CD4-positive, alpha-beta T cell (primary cell): ENCODE data around the gene E2F1. TPM values are rescaled to one million over a fixed set of nuclear protein-coding genes. Genes with fewer than 3 reads are reported as not detected.

Source experiments
- ATAC-seq: fragments of 200-7000 bp; cut with Tn5 transposase; one replicate; pipeline ENCODE4 v1.10.0; 2022; ENCODE audit warnings: mild to moderate bottlenecking; ENCODE audit not compliant: poor library complexity
- CTCF ChIA-PET: fragments of 350-600 bp; sonication (Branson Sonifier 250); formaldehyde crosslinking; loops from one replicate; lab custom pipeline; 2021; ENCODE audit warnings: antibody characterized with exemption, inconsistent platforms; lab: Charles Lee
- POLR2A ChIA-PET: fragments of 350-600 bp; sonication (Branson Sonifier 250); formaldehyde crosslinking; loops from one replicate; lab custom pipeline; 2021; ENCODE audit warnings: antibody characterized with exemption, inconsistent platforms; lab: Charles Lee
- DNase-seq, 14 experiments: peaks; one replicate each; pipeline ENCODE4 v3.0.0-alpha.2; 2013 to 2020; ENCODE audit warnings: mixed read lengths in 2 of 14
- H3K27ac ChIP-seq, 2 donors: one replicate each; pipeline versions ENCODE4 v1.5.1 to v1.7.0; 2013; ENCODE audit warnings: low read length in 2 of 2, low read depth in 1 of 2, mild to moderate bottlenecking in 1 of 2
- H3K27me3 ChIP-seq, 2 experiments: 1 replicate in 1 of 2; 2 replicates in 1 of 2; pipeline versions ENCODE4 v1.6.1 to v1.7.0; 2013; ENCODE audit warnings: low read length in 2 of 2, control low read depth in 1 of 2, mild to moderate bottlenecking in 1 of 2, moderate library complexity in 1 of 2; ENCODE audit not compliant: insufficient read depth in 2 of 2, control insufficient read depth in 1 of 2
- H3K36me3 ChIP-seq: one replicate; pipeline ENCODE4 v1.6.1; 2013; ENCODE audit warnings: low read length, control low read depth; ENCODE audit not compliant: insufficient read depth
- H3K4me1 ChIP-seq: one replicate; pipeline ENCODE4 v1.6.1; 2013; ENCODE audit warnings: low read length, control low read depth; ENCODE audit not compliant: insufficient read depth
- H3K4me3 ChIP-seq: one replicate; pipeline ENCODE4 v1.5.1; 2013; ENCODE audit warnings: mild to moderate bottlenecking, low read length, moderate library complexity
- H3K9me3 ChIP-seq, 2 experiments: 1 replicate in 1 of 2; 2 replicates in 1 of 2; pipeline versions ENCODE4 v1.6.1 to v1.7.0; 2013; ENCODE audit warnings: low read length in 2 of 2, mild to moderate bottlenecking in 2 of 2, control low read depth in 1 of 2, moderate library complexity in 1 of 2; ENCODE audit not compliant: control insufficient read depth in 1 of 2, insufficient read depth in 1 of 2
- H3K27ac Mint-ChIP-seq: one replicate; pipeline ENCODE4 v1.8.0; 2020; ENCODE audit warnings: mixed read lengths
- H3K27me3 Mint-ChIP-seq: one replicate; pipeline ENCODE4 v1.8.0; 2021; ENCODE audit warnings: mixed read lengths
- H3K36me3 Mint-ChIP-seq: one replicate; pipeline ENCODE4 v1.8.0; 2021; ENCODE audit warnings: low read depth, mixed read lengths
- H3K4me1 Mint-ChIP-seq: one replicate; pipeline ENCODE4 v1.8.0; 2021; ENCODE audit warnings: low read depth, mixed read lengths
- H3K4me3 Mint-ChIP-seq: one replicate; pipeline ENCODE4 v1.8.0; 2020; ENCODE audit warnings: mild to moderate bottlenecking, mixed read lengths
- H3K9me3 Mint-ChIP-seq: one replicate; pipeline ENCODE4 v1.8.0; 2020; ENCODE audit warnings: mixed read lengths
- CTCF ChIP-seq: fragments of 200-600 bp; IDR thresholded peaks from one replicate; pipeline ENCODE4 v1.8.0; 2022; ENCODE audit warnings: antibody characterized with exemption, mild to moderate bottlenecking
- intact Hi-C, 2 experiments: fragments of 100-400 bp; cut with DNase I in 1 of 2; cut with micrococcal nuclease in 1 of 2; formaldehyde crosslinking; loops; one replicate each; pipeline versions ENCODE4 v1.15.1 to v1.9.0; 2023 to 2025; cut with DNase I, micrococcal nuclease
- total RNA-seq, 174 experiments: library from RNA in 2 of 174; stranded (reverse) in 2 of 174; gene quantifications; one replicate each; pipeline ENCODE4 v1.2.3 and lab custom pipeline; 2021 to 2026

Gene E2F1
- total RNA-seq, 2 experiments from 2014 or later: 1.2 to 1.6 TPM

- no peak for DNase-seq
- Histone ChIP-seq H3K9me3 (no peaks in the 10 kb centered on the region), H3K4me1 (peaks cover 76% of the 10 kb centered on the region), H3K36me3 (no peaks in the 10 kb centered on the region), H3K4me3 (no peak overlapping the region), H3K27ac (no peak overlapping the region), H3K27me3 (no peaks in the 10 kb centered on the region)
- H3K4me1 Mint-ChIP-seq: peaks cover 55% of the 10 kb centered on the region
- H3K36me3 Mint-ChIP-seq: no peaks in the 10 kb centered on the region
- ChIA-PET CTCF (interaction anchor here (1.3 kb wide), 1 partner anchor 9 kb away, joined by 7 read pairs; no protein-coding TSS in a partner anchor), POLR2A (no interaction called here)
- TF ChIP-seq CTCF: no peak
- H3K27me3 Mint-ChIP-seq: no peaks in the 10 kb centered on the region
- H3K4me3 Mint-ChIP-seq: peak overlapping the region; percentile 54
- no peak for ATAC-seq
- H3K9me3 Mint-ChIP-seq: no peaks in the 10 kb centered on the region
- intact Hi-C loops: no loop called here
- peak overlapping the region; percentile 36 for H3K27ac Mint-ChIP-seq
These were observed 9.2 kb downstream of the E2F1 start for GRCh38 chr20:33676652-33677645.

- H3K4me1 Mint-ChIP-seq: peaks cover 50% of the 10 kb centered on the region
- no peak for ATAC-seq
- CTCF ChIA-PET: no interaction called here
- Histone ChIP-seq H3K4me1 (peaks cover 75% of the 10 kb centered on the region), H3K27ac (no peak overlapping the region), H3K4me3 (no peak overlapping the region), H3K36me3 (no peaks in the 10 kb centered on the region), H3K27me3 (no peaks in the 10 kb centered on the region), H3K9me3 (no peaks in the 10 kb centered on the region)
- H3K27ac Mint-ChIP-seq: no peak overlapping the region
- no peak for TF ChIP-seq CTCF
- H3K4me3 Mint-ChIP-seq: peak overlapping the region; percentile 42
- intact Hi-C loops: no loop called here
- no peaks in the 10 kb centered on the region for H3K9me3 Mint-ChIP-seq
- H3K36me3 Mint-ChIP-seq: no peaks in the 10 kb centered on the region
- no peaks in the 10 kb centered on the region for H3K27me3 Mint-ChIP-seq
- no peak for DNase-seq
- POLR2A ChIA-PET: interaction anchor here (1.5 kb wide), 1 partner anchor 44 kb away, joined by 6 read pairs; the partner anchor contains the start of gene PXMP4
These were observed 10.1 kb downstream of the E2F1 start for GRCh38 chr20:33676121-33676520.

- CTCF ChIA-PET: no interaction called here
- peak overlapping the region; percentile 88 for H3K4me3 Mint-ChIP-seq
- DNase-seq (no peak), ATAC-seq (no peak)
- H3K36me3 ChIP-seq: no peaks in the 10 kb centered on the region
- no peaks in the 10 kb centered on the region for H3K36me3 Mint-ChIP-seq
- no peak overlapping the region for H3K4me3 ChIP-seq
- H3K27ac Mint-ChIP-seq: peak overlapping the region; percentile 40
- H3K4me1 ChIP-seq: peaks cover 69% of the 10 kb centered on the region
- peaks cover 46% of the 10 kb centered on the region for H3K4me1 Mint-ChIP-seq
- H3K9me3 Mint-ChIP-seq: no peaks in the 10 kb centered on the region
- intact Hi-C loops: no loop called here
- H3K27me3 Mint-ChIP-seq: no peaks in the 10 kb centered on the region
- no peak for TF ChIP-seq CTCF
- POLR2A ChIA-PET: interaction anchor here (0.6 to 1.5 kb wide), 2 partner anchors 45 to 417 kb away, joined by 3 to 6 read pairs; partner anchors contain the start of gene PXMP4
- H3K27me3 ChIP-seq: no peaks in the 10 kb centered on the region
- no peak overlapping the region for H3K27ac ChIP-seq
- H3K9me3 ChIP-seq: no peaks in the 10 kb centered on the region
These were observed 10.8 kb downstream of the E2F1 start for GRCh38 chr20:33675136-33675959.
